ENCODE measurements around the gene KIF1A.

DNA sequence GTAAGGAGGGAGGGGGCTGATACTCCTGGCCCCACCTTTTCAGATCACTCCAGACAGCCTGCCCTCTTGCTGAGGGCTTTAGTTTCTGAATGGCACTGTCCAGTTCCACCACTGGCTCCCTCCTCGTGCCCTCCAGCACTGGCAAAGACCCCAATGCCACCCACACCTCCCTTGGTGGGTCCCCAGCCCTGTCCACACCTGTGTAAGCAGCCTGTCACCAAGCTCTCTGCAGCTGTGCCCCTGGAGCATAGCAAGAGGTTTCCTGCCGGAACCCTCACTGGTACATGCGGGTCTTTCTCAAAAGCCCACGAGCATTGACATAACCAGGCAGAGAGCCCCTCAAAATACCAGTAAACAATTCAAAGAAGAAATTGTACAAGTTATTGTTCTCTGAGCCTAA is 17.6 kb upstream of the KIF1A start:
- TF ChIP-seq, protein P1, sequence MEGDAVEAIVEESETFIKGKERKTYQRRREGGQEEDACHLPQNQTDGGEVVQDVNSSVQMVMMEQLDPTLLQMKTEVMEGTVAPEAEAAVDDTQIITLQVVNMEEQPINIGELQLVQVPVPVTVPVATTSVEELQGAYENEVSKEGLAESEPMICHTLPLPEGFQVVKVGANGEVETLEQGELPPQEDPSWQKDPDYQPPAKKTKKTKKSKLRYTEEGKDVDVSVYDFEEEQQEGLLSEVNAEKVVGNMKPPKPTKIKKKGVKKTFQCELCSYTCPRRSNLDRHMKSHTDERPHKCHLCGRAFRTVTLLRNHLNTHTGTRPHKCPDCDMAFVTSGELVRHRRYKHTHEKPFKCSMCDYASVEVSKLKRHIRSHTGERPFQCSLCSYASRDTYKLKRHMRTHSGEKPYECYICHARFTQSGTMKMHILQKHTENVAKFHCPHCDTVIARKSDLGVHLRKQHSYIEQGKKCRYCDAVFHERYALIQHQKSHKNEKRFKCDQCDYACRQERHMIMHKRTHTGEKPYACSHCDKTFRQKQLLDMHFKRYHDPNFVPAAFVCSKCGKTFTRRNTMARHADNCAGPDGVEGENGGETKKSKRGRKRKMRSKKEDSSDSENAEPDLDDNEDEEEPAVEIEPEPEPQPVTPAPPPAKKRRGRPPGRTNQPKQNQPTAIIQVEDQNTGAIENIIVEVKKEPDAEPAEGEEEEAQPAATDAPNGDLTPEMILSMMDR (IDR thresholded peaks at IDR 0.05): no peak
- TF ChIP-seq, protein P2, sequence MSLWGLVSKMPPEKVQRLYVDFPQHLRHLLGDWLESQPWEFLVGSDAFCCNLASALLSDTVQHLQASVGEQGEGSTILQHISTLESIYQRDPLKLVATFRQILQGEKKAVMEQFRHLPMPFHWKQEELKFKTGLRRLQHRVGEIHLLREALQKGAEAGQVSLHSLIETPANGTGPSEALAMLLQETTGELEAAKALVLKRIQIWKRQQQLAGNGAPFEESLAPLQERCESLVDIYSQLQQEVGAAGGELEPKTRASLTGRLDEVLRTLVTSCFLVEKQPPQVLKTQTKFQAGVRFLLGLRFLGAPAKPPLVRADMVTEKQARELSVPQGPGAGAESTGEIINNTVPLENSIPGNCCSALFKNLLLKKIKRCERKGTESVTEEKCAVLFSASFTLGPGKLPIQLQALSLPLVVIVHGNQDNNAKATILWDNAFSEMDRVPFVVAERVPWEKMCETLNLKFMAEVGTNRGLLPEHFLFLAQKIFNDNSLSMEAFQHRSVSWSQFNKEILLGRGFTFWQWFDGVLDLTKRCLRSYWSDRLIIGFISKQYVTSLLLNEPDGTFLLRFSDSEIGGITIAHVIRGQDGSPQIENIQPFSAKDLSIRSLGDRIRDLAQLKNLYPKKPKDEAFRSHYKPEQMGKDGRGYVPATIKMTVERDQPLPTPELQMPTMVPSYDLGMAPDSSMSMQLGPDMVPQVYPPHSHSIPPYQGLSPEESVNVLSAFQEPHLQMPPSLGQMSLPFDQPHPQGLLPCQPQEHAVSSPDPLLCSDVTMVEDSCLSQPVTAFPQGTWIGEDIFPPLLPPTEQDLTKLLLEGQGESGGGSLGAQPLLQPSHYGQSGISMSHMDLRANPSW (CRISPR knock-in tag; conservative IDR thresholded peaks at IDR 0.05; ENCODE audit: low read depth): no peak
- no peak for TF ChIP-seq ZNF232 (CRISPR knock-in tag; IDR thresholded peaks at IDR 0.05)
- TF ChIP-seq CBFB (CRISPR knock-in tag; IDR thresholded peaks at IDR 0.05; ENCODE audit: low read depth): no peak
- TF ChIP-seq FOXP1 (CRISPR knock-in tag; IDR thresholded peaks at IDR 0.05; ENCODE audit: borderline replicate concordance): no peak
- no peak for TF ChIP-seq JUN (CRISPR knock-in tag; IDR thresholded peaks at IDR 0.05)
- TF ChIP-seq, protein P3, sequence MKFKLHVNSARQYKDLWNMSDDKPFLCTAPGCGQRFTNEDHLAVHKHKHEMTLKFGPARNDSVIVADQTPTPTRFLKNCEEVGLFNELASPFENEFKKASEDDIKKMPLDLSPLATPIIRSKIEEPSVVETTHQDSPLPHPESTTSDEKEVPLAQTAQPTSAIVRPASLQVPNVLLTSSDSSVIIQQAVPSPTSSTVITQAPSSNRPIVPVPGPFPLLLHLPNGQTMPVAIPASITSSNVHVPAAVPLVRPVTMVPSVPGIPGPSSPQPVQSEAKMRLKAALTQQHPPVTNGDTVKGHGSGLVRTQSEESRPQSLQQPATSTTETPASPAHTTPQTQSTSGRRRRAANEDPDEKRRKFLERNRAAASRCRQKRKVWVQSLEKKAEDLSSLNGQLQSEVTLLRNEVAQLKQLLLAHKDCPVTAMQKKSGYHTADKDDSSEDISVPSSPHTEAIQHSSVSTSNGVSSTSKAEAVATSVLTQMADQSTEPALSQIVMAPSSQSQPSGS (CRISPR knock-in tag; IDR thresholded peaks at IDR 0.05; ENCODE audit: borderline replicate concordance, low read depth): no peak
- TF ChIP-seq, protein P4, sequence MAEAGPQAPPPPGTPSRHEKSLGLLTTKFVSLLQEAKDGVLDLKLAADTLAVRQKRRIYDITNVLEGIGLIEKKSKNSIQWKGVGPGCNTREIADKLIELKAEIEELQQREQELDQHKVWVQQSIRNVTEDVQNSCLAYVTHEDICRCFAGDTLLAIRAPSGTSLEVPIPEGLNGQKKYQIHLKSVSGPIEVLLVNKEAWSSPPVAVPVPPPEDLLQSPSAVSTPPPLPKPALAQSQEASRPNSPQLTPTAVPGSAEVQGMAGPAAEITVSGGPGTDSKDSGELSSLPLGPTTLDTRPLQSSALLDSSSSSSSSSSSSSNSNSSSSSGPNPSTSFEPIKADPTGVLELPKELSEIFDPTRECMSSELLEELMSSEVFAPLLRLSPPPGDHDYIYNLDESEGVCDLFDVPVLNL (CRISPR knock-in tag; IDR thresholded peaks at IDR 0.05; ENCODE audit: borderline replicate concordance, low read depth): no peak
- no peak for TF ChIP-seq ELF4 (CRISPR knock-in tag; IDR thresholded peaks at IDR 0.05; ENCODE audit: low read depth)
- TF ChIP-seq ETV6 (CRISPR knock-in tag; IDR thresholded peaks at IDR 0.05): no peak
- TF ChIP-seq ATF1 (CRISPR knock-in tag; IDR thresholded peaks at IDR 0.05): no peak
